ENCODE measurements around the gene ENTPD1. TPM values are rescaled to one million over a fixed set of nuclear protein-coding genes. Genes with fewer than 3 reads are reported as not detected.

Gene ENTPD1, protein sequence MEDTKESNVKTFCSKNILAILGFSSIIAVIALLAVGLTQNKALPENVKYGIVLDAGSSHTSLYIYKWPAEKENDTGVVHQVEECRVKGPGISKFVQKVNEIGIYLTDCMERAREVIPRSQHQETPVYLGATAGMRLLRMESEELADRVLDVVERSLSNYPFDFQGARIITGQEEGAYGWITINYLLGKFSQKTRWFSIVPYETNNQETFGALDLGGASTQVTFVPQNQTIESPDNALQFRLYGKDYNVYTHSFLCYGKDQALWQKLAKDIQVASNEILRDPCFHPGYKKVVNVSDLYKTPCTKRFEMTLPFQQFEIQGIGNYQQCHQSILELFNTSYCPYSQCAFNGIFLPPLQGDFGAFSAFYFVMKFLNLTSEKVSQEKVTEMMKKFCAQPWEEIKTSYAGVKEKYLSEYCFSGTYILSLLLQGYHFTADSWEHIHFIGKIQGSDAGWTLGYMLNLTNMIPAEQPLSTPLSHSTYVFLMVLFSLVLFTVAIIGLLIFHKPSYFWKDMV
- 10 to 100 TPM in 3 of 4 donors, 1 to 10 TPM in 1; 7.2 to 19.3 (median 13.4) TPM for total RNA-seq

DNA sequence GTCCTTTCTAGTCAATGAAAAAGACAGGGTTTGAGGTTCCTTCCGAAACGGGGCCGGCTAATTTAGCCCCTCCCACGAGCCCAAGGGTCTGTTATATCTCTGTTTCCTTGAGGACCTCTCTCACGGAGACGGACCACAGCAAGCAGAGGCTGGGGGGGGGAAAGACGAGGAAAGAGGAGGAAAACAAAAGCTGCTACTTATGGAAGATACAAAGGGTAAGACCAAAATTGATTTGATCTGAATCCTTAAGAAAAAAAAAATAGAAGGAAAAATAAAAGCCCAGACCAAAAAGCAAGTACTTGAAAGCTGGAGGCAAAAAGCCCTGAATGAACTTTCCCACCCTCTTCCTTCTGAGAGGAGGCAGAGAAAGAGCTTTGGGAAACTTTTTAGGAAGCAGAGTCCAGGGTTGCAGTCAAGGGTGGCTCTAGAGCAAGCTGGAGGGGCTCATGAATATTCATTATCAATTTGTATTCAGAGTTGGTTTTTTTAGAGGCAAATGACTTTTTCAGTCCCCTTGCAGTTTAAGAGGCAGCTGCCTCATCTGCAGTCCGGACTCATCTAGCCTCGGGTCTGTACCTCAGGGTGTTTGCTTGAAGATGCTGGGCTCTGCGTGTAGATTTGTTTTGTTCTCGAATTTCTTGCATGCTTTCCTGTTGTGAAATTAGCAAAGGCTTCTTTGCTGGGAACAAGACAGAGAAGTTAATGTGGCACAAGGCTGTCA, at the start of gene ENTPD1:
Gene ENTPD1, plus strand, starts transcription at position 123 of the 721 bp plus-strand sequence. Its CDS starts 77 bp downstream, at position 200.
- no peaks in the 10 kb centered on the region for H3K36me3 ChIP-seq
- peak within 1 kb of the TSS in 2 of 3 donors; percentile 16 for H3K4me3 ChIP-seq (replicated peaks in 1 of 3)
- peaks cover 0 to 4% of the 10 kb centered on the region in 2 donors for H3K4me1 ChIP-seq
- no peaks in the 10 kb centered on the region for H3K9me3 ChIP-seq
- peak within 1 kb of the TSS; percentile 18 to 70 (median 24) for H3K27ac ChIP-seq
- intact Hi-C loops (cut with DNase I): loop anchor here (10.0 kb wide), 1 partner anchor 69 kb away; no protein-coding TSS in a partner anchor
- 6 to 13% methylated on average over 11 of the region's 11 CpGs for WGBS, 2 donors
- peak in 1 of 2 donors; percentile 4 for DNase-seq
- TF ChIP-seq, protein P1, sequence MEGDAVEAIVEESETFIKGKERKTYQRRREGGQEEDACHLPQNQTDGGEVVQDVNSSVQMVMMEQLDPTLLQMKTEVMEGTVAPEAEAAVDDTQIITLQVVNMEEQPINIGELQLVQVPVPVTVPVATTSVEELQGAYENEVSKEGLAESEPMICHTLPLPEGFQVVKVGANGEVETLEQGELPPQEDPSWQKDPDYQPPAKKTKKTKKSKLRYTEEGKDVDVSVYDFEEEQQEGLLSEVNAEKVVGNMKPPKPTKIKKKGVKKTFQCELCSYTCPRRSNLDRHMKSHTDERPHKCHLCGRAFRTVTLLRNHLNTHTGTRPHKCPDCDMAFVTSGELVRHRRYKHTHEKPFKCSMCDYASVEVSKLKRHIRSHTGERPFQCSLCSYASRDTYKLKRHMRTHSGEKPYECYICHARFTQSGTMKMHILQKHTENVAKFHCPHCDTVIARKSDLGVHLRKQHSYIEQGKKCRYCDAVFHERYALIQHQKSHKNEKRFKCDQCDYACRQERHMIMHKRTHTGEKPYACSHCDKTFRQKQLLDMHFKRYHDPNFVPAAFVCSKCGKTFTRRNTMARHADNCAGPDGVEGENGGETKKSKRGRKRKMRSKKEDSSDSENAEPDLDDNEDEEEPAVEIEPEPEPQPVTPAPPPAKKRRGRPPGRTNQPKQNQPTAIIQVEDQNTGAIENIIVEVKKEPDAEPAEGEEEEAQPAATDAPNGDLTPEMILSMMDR (IDR thresholded peaks at IDR 0.05): no peak
- no peak for TF ChIP-seq POLR2A (IDR thresholded peaks at IDR 0.05)
- H3K27me3 ChIP-seq: no peaks in the 10 kb centered on the region

DNA sequence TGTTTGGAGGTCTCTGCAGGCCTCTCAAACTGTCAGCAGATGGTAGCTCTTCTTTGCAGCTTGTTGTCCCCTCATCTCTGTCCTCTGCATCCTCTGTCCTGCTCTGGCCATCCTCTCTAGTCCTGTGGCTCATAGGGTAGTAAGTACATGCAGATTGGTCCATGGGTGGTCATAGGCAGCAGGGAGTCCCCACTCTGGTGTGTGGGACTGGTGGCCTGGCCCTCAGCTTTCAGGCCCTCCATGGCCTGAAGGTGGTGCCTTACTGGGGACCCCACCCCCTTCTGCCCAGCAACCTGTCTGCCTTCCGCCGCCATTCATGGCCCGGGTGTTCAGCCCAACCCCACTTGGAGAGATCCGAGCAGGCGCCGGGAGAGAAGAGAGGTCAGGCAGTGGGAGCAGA, 49.4 kb upstream of the ENTPD1 start:
- H3K36me3 ChIP-seq: no peaks in the 10 kb centered on the region
- H3K27me3 ChIP-seq: no peaks in the 10 kb centered on the region
- intact Hi-C loops (cut with DNase I): no loop called here
- no peak overlapping the region for H3K4me3 ChIP-seq (replicated peaks in 1 of 3)
- H3K27ac ChIP-seq: no peak overlapping the region
- no peaks in the 10 kb centered on the region for H3K4me1 ChIP-seq
- 46 to 66% methylated on average over 4 to 6 of the region's 6 CpGs for whole genome bisulfite sequencing, 2 donors
- no peaks in the 10 kb centered on the region for H3K9me3 ChIP-seq
- no peak for DNase-seq
- TF ChIP-seq, protein P1 (IDR thresholded peaks at IDR 0.05): no peak
- TF ChIP-seq POLR2A (IDR thresholded peaks at IDR 0.05): no peak

DNA sequence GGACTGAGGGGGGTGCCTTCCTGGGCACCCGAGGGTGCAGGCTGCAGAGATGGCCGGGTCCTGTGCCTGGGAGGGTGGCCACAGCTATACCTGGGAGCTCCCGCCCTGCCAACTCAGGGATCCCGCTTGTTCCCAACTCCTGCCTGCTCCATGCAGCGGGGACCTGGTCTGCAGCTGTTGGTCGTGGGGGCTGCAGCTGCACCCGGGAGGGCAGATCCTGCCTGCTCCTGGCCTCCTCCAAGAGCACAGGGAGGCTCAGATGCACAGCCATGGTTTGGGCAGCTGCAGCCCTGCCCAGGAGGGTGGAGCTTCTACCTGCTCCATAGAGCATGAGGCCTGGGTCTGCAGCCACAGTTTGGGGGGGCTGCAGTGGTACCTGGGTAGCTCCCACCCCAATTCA, 49.0 kb upstream of the ENTPD1 start:
- no peak overlapping the region for H3K4me3 ChIP-seq (replicated peaks in 1 of 3)
- WGBS, 2 donors: 96 to 100% methylated on average over 2 to 6 of the region's 7 CpGs
- no peaks in the 10 kb centered on the region for H3K36me3 ChIP-seq
- TF ChIP-seq POLR2A (IDR thresholded peaks at IDR 0.05): no peak
- TF ChIP-seq, protein P1 (IDR thresholded peaks at IDR 0.05): no peak
- no peak overlapping the region for H3K27ac ChIP-seq
- H3K9me3 ChIP-seq: no peaks in the 10 kb centered on the region
- H3K4me1 ChIP-seq: no peaks in the 10 kb centered on the region
- intact Hi-C loops (cut with DNase I): no loop called here
- H3K27me3 ChIP-seq: no peaks in the 10 kb centered on the region
- no peak for DNase-seq

DNA sequence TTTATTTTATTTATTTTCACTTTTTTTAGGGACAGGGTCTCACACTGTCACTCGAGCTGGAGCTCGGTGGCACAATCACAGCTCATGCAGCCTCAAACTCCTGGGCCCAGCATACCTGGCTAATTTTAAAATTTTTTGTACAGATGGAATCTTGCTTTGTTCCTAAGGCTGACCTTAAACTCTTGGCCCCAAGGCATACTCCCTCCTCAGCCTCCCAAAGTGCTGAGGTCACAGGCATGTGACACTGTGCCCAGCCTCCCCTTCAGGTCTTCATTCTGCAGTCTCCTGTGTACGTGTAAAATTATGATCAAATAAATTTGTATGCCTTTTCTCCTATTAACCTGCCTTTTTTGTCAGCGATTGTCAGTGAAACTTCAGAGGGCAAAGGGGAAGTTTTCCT, 44.5 kb upstream of the ENTPD1 start:
- Histone ChIP-seq H3K27ac (no peak overlapping the region), H3K4me1 (no peaks in the 10 kb centered on the region), H3K27me3 (no peaks in the 10 kb centered on the region), H3K9me3 (no peaks in the 10 kb centered on the region), H3K36me3 (no peaks in the 10 kb centered on the region), H3K4me3 (replicated peaks in 1 of 3) (no peak overlapping the region)
- DNase-seq: no peak
- WGBS, 2 donors: 93 to 95% methylated on average over 4 of the region's 4 CpGs
- no peak for TF ChIP-seq POLR2A (IDR thresholded peaks at IDR 0.05)
- TF ChIP-seq, protein P1 (IDR thresholded peaks at IDR 0.05): no peak
- intact Hi-C loops (cut with DNase I): no loop called here

Measured in thyroid gland (tissue), 4 donors.